Skeletal muscle cell (primary cell): ENCODE measurements around the gene ZIC5.

Experiments used
- DNase-seq: peaks from one replicate; pipeline ENCODE4 v3.0.0-alpha.2; 2010; ENCODE audit warnings: low read depth
- H3K4me3 ChIP-seq: 2 replicates; pipeline ENCODE4 v1.5.1; 2011; ENCODE audit warnings: low read depth, mild to moderate bottlenecking, control low read depth, low read length, moderate library complexity

The ZIC5 gene

DNA sequence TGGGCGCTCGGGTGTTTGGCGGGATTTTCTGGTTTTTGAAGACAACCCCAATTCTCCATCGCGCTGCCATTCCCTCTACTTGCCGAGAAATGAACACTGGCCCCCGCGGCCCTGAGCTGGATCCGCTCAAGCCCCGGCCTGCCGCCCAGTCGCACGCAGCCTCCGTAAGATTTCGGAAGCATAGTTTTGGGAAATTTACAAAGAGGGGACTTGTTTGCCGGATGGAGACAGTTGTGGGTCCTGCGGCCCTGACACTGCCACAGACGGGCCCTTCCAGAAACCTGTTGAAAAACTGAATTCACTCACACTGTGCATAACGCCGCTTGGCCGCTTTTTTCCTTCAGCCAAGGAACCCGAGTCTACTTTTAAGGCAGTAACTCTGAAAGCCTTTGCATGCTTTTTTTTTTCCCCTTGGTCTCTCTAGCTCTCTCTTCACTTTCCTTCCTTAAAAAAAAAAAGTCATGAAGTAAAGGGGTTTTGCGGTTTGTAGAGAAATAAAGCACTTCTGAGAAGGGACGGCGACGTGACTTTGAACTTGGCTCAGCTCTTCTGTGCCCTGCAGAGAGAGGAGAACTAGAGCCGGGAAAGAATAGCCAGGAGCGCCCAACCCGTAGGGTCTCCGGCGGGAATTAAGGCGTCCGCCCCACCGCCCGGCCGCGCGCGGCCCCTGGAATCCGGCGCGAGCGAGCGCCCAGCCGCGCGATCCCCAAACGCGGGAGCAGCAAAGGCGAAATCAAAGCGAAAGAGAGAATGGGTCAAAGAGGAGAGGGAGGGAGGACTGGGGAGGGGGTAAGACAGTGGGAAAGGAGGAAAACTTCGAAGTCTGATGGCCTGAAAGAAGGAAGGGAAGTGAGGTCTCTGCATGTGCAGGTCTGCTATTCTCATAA lies 6.6 kb upstream of the ZIC5 start:
- DNase-seq, result no peak
- no peak overlapping the region for H3K4me3 ChIP-seq

DNA sequence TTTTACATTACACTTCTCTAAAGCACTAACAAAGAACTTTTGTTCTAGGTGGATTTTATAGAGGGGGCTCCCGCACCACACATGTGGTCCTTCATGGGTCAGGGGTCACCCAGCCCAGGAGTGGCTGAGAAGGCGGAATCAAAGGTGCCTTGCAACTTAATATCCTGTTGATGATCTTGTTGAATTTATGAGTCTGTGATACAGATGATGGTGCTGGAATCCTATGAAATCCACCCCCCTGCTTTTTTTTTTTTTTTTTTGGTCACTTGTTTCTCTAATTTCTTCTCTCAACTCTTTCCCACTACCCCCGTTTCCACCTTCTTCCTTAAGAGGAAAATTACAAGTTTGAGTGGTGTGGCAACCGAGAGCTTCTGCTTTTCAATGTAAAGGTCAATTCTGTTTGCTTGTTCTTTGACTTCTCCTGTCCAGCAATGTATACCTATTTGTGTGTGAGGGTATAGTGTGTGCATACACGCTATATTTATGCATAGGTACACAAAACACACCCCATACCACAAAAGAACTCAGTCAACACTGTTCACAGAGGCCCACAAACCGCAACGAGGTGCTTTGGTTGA lies 5.9 kb upstream of the ZIC5 start:
- H3K4me3 ChIP-seq, result no peak overlapping the region
- no peak for DNase-seq

DNA sequence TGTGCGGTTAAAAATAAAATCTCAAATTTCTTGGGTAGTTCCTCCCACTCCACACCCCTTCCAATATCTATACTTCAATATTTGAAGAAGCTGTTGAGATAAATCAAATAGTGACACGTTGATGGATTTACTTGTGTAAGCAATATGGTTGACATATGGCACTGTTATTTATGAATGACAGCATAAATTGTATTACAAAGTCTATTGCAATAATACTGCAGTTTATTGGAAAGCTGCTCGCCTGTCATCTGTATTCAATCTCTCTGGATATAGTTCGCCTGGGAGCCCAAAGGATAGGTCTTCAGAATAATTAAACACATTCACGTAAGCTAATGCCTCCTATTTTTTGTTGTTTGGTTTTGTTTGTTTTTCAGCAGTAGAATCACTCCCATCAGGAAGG lies 5.0 kb upstream of the ZIC5 start:
- no peak overlapping the region for H3K4me3 ChIP-seq
- DNase-seq, result no peak

- no peak overlapping the region for H3K4me3 ChIP-seq
These were observed 4.1 kb upstream of the ZIC5 start for GRCh38 chr13:99975626-99976025.

DNA sequence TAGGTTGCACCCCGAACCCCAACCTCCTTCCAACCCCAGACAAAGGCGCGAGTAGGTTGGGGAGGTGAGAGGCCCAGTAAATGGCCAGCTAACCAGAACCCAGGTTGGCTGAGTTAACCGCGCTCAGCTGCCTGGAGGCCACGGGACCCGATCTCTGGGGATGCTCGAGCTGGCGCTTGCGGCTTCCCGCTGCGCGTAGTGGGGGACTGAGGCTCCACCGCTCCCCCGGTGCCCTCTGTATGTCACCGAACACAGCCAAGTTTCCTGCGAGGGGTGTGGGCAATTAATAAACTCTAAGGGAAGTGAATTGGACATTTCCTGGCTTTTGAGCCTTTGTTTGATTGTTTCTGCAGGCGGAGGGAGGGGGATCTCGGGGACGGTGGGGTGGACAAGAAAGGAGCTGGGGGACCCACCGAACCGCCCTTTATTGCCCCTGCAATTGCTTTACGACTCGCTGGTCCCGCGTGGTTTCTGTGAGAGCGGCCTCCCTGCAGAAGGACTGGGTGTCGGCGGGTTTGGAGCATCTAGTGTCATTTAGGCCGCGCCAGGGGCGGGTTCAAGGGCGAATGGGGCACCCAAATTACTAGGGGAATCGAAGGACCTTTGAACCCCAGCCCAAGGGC lies 3.5 kb upstream of the ZIC5 start:
- no peak for DNase-seq
- H3K4me3 ChIP-seq, result no peak overlapping the region

More at GRCh38 chr13:99975626-99976025, 4.1 kb upstream of the ZIC5 start:
- no peak for DNase-seq

DNA sequence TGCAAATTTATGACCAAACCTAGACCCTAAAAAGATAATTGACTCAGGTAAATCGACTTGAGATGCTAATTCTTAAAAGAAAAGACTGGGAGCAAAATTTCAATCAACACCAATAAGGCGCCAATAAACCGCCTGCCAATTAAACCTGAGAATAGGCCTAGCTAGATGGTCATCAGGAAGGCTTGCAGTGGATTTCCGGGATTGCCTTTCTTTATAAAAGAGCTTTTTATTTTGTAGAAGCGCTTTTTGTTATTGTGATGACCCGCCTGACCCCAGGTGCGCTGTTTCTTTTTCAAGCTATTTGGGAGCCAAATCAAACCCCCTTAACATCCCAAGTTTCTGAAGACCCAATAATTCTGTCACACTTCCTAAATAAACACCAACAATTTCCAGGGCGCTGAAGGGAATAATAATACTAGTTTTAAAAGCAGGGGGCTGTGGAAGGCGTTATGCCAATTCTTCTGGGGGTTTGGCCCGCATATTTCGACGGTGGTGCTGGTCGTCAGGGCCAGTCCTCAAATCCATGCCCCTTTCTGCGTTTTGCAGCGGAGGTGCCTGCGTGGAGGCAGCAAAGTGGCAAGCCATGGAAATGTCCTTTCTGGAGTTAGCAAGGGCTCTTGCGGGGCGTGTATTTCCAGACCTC lies 2.9 kb upstream of the ZIC5 start:
- no peak for DNase-seq
- H3K4me3 ChIP-seq, result no peak overlapping the region

- no peak for DNase-seq
- H3K4me3 ChIP-seq, result no peak overlapping the region
These were observed 2.2 kb upstream of the ZIC5 start for GRCh38 chr13:99973808-99974185.

- H3K4me3 ChIP-seq, result no peak overlapping the region
- DNase-seq, result no peak
These were observed 1.7 kb upstream of the ZIC5 start for GRCh38 chr13:99973163-99973807.

DNA sequence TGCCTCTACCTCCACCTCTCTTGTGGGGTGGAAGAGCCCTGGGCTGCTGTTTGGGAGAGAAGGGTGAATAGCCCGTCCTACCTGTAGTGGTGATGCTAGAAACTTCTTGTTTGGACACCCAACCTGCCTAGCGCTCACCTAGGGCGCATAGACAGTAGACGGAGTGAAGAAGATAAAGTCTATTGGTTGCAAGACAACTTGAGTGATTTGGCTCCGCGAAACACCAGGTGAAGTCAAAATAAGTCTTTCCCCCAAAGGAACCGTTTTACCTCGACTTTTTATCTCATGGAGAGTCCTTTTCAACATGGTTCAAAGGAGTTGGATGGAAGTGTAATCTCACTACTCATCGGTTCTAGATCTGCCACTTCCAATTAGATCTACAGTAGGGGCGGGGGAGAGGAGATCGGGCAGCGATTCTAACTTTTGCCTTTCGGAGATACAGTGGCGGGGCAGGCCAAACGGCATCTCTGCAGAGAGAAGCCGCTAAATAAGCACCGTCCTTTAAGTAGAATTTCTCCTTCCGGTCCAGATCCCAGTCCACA lies 694 bp upstream of the ZIC5 start:
- DNase-seq, result no peak
- H3K4me3 ChIP-seq, result no peak overlapping the region

GRCh38 chr13:99970651-99971575 lies 654 bp downstream of the ZIC5 start:
- DNase-seq, result no peak

DNA sequence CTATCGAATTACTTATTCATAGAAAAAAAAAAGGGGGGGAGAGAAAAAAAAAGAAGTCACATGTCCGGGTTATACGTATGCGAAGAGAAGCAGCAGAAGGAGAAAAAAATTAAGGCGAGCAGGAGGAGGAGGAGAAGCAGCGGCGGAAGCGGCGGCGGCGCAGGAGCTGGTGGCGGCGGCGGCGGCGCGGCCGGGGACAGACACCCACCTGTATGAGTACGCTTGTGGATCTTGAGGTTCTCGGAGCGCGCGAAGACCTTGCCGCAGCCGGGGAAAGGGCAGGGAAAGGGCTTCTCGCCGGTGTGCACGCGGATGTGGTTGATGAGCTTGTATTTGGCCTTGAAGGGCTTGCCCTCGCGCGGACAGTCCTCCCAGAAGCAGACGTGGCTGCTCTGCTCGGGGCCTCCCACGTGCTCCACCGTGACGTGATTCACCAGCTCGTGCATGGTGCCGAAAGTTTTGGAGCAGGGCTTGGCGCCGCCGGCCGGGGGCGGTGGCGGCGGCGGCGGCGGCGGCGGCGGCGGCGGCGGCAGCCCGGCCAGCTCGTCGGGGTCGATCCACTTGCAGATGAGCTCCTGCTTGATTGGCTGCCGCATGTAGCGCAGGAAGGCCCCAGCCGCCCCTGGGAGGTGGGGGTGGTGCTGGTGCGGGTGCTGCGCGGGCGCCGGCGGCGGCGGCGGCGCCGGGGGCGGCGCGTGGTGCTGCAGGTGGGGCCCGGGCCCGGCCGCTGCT lies 1.5 kb downstream of the ZIC5 start:
- no peak overlapping the region for H3K4me3 ChIP-seq
- no peak for DNase-seq

More at GRCh38 chr13:99970651-99971575, 654 bp downstream of the ZIC5 start:
- no peak overlapping the region for H3K4me3 ChIP-seq

DNA sequence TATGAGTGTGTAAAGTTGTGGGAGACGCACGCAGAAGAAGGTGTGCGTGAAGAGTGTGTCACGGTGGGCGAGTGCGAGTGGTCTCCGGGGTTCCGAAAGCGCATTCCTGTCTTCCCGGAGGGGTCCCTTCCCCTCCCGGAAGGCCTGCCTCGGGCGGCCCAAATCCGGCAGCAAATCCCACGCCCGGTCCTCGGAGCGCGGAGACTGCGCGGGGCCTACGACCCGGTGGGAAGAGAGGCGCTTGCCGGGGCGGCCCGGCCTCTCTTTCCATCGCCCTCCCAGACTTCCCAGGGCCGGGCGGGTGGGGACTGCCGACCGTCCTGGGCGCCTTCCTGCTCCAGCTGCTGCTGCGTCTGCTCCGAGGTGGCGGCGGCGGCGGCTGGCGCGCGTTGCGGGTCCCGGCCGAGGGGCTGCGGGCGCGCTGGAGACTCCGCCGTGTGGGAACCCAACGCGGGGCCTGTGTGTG lies 2.1 kb downstream of the ZIC5 start:
- H3K4me3 ChIP-seq, result no peak overlapping the region

DNA sequence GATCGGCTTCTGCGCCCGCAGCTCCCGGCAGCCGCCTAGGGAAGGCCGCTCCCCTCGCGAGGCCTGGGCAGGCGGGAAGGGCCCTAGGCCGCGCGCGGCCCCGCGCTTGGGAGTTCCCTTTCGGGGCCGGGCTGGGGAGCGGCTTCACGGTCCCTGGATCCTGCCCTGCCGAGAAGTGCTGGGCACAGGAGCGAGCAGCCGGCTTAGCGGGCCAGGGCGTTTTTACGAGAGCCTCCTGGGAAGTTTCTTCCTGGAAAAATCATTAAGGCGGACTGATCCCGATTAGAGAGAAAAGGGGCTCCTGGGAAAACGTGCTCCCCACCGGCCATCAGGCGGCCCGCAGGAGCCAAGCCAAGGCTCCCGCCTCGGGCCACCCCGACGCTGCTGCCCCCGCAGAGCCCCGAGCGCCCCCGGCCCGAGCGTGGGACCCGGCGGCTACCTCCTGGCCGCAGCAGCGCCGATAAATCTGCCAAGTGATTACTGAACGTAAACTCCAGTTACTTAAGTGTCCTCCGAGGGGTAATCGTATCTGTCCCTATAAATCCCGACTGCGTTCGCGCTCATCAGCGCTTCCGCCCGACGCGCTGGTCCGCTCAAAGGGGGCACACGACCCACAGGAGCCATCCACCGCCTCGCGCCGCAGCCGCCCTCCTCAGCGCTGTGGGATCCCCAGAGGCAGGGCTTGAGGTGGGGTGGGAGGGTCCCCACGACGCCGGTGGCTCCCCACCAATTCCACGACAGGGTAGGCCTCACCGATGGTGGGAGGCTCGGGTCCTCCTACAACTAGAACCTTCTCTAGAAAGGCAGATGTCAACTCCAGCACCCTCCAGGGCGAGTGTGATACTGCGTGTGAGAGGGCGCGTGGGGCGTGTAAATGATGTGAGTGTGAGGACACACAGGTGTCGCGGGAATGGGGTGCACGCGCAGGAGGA lies 2.8 kb downstream of the ZIC5 start:
- no peak for DNase-seq
- no peak overlapping the region for H3K4me3 ChIP-seq

More for the DNA sequence above, 2.1 kb downstream of the ZIC5 start:
- DNase-seq, result no peak

DNA sequence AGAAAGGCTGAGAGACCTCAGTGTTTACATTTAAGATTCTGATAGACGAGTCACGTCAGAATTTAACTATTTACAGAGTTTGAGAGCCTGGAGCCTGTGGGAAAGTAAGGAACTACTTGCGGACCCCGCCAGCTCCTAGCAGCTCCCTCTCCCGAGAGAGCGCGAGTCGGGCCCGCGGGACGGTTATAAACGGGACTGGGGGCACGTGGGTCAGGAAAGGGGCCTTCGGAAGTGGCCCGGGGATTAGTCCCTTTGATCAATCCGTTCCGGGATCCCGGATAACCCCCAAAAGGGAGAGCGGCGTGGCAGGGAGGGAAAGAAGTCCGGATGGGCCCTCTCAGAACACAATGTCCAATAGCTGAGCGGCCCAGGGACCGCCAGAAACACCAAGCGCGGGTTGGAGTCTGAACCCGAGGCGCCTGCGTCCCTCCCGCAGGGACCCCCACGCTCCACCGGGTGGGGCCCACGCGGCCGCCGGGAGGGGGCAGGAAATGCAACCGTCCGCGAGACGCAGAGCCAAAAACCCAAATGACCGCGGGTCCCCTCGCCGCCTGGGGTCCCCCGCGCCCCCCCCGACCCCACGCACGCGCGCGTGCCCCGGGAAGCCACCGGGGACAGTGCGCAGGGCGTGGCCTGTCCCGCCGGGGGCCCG lies 3.6 kb downstream of the ZIC5 start:
- DNase-seq, result no peak
- H3K4me3 ChIP-seq, result no peak overlapping the region

DNA sequence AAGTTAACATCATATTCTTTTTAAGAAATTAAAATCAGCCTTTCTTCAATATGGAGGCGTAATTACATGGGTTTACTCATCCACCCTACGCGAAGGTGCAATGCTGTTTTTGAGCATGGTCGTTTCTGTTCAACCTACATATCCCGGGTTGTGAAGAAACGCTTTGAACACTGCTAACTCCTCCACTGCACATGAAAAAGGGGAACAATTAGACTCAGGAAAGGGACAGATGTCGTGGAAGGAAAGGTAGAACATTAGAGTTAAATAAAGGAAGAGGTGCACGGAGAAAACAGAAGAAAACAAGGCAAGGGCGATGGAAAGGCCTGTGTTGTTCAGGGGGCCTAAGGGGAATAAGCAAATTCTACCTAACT lies 4.1 kb downstream of the ZIC5 start:
- DNase-seq, result no peak
- no peak overlapping the region for H3K4me3 ChIP-seq

GRCh38 chr13:99966064-99966805 lies 5.3 kb downstream of the ZIC5 start:
- H3K4me3 ChIP-seq, result no peak overlapping the region
- no peak for DNase-seq
